GM23338 (cell line): Measurements from ENCODE around the gene KLK11. TPM values are rescaled to one million over a fixed set of nuclear protein-coding genes. Genes with fewer than 3 reads are reported as not detected.

ENCODE experiments used
- ATAC-seq: fragments of 200-7000 bp; cut with Tn5 transposase; 3 replicates; pipeline ENCODE4 v1.9.1; 2020
- DNase-seq: peaks from one replicate; pipeline ENCODE4 v3.0.0-alpha.2; 2015; ENCODE audit warnings: low spot score
- H2AFZ ChIP-seq: fragments of 200-600 bp; sonication (generic); 2 replicates; pipeline ENCODE4 v1.8.0; 2016; ENCODE audit warnings: antibody characterized with exemption, mild to moderate bottlenecking, moderate library complexity
- H3F3A ChIP-seq: fragments of 200-600 bp; sonication (generic); replicated peaks from 2 replicates; pipeline ENCODE4 v1.8.0; 2017; ENCODE audit warnings: antibody characterized with exemption, mixed run types, low read depth
- H3K27ac ChIP-seq: fragments of 200-600 bp; sonication (generic); 2 replicates; pipeline ENCODE4 v1.6.1; 2016; ENCODE audit warnings: low read depth
- H3K27me3 ChIP-seq: fragments of 200-600 bp; sonication (generic); 2 replicates; pipeline ENCODE4 v1.8.0; 2016; ENCODE audit warnings: mild to moderate bottlenecking, mixed run types, moderate library complexity; ENCODE audit not compliant: insufficient read depth
- H3K36me3 ChIP-seq: fragments of 200-600 bp; sonication (generic); 2 replicates; pipeline ENCODE4 v1.8.0; 2016; ENCODE audit warnings: mild to moderate bottlenecking; ENCODE audit not compliant: insufficient read depth
- H3K4me1 ChIP-seq: fragments of 200-600 bp; sonication (generic); 2 replicates; pipeline ENCODE4 v1.8.0; 2016; ENCODE audit warnings: mild to moderate bottlenecking, moderate library complexity; ENCODE audit not compliant: insufficient read depth
- H3K4me2 ChIP-seq: fragments of 200-600 bp; sonication (generic); 2 replicates; pipeline ENCODE4 v1.7.1; 2017; ENCODE audit warnings: mixed run types
- H3K4me3 ChIP-seq: fragments of 200-600 bp; sonication (generic); 2 replicates; pipeline ENCODE4 v1.6.1; 2016; ENCODE audit warnings: mixed run types
- H3K79me2 ChIP-seq: fragments of 200-600 bp; sonication (generic); replicated peaks from 2 replicates; pipeline ENCODE4 v1.8.0; 2017; ENCODE audit warnings: mild to moderate bottlenecking; ENCODE audit not compliant: insufficient read depth
- H3K9me2 ChIP-seq: fragments of 200-600 bp; sonication (generic); 2 replicates; pipeline ENCODE4 v1.8.0; 2017; ENCODE audit not compliant: insufficient read depth
- H4K20me1 ChIP-seq: fragments of 200-600 bp; sonication (generic); replicated peaks from 2 replicates; pipeline ENCODE4 v1.8.0; 2017; ENCODE audit warnings: mild to moderate bottlenecking; ENCODE audit not compliant: insufficient read depth
- H3K27ac Mint-ChIP-seq: 2 replicates; pipeline ENCODE4 v1.8.0; 2020; ENCODE audit warnings: inconsistent platforms, mild to moderate bottlenecking, moderate library complexity, mixed read lengths
- H3K27me3 Mint-ChIP-seq: 3 replicates; pipeline ENCODE4 v1.8.0; 2022; ENCODE audit warnings: low read depth, mild to moderate bottlenecking, moderate library complexity, mixed read lengths, inconsistent platforms; ENCODE audit not compliant: insufficient read depth, poor library complexity
- H3K36me3 Mint-ChIP-seq: 3 replicates; pipeline ENCODE4 v1.8.0; 2021; ENCODE audit warnings: low read depth, mild to moderate bottlenecking, inconsistent platforms, moderate library complexity, mixed read lengths
- H3K4me1 Mint-ChIP-seq: 3 replicates; pipeline ENCODE4 v1.8.0; 2020; ENCODE audit warnings: mild to moderate bottlenecking, inconsistent platforms, mixed read lengths
- H3K4me3 Mint-ChIP-seq: 3 replicates; pipeline ENCODE4 v1.8.0; 2021; ENCODE audit warnings: moderate library complexity, mild to moderate bottlenecking, inconsistent platforms, mixed read lengths
- H3K9me3 Mint-ChIP-seq: 3 replicates; pipeline ENCODE4 v1.8.0; 2020; ENCODE audit warnings: moderate library complexity, mild to moderate bottlenecking, inconsistent platforms, mixed read lengths
- ETS1 ChIP-seq: IDR thresholded peaks from 2 replicates; pipeline ENCODE4 v1.6.1; 2016; ENCODE audit warnings: antibody characterized with exemption
- EZH2phosphoT487 ChIP-seq: fragments of 200-600 bp; sonication (generic); IDR thresholded peaks from one replicate; pipeline ENCODE4 v1.8.1; 2018; ENCODE audit warnings: antibody characterized with exemption; ENCODE audit not compliant: unreplicated experiment
- NANOG ChIP-seq: IDR thresholded peaks from 2 replicates; pipeline ENCODE4 v1.6.1; 2016; ENCODE audit warnings: antibody characterized with exemption, borderline replicate concordance
- POLR2AphosphoS5 ChIP-seq: IDR thresholded peaks from 2 replicates; pipeline ENCODE4 v1.6.1; 2016; ENCODE audit warnings: antibody characterized with exemption, low read depth
- REST ChIP-seq: IDR thresholded peaks from one replicate; pipeline ENCODE4 v1.6.1; 2018; ENCODE audit warnings: antibody characterized with exemption; ENCODE audit not compliant: unreplicated experiment
- STAT1 ChIP-seq: IDR thresholded peaks from one replicate; pipeline ENCODE4 v1.6.1; 2016; ENCODE audit warnings: antibody characterized with exemption; ENCODE audit not compliant: unreplicated experiment
- ZNF114 ChIP-seq: fragments of 250-450 bp; sonication (Bioruptor Pico); IDR thresholded peaks from 2 replicates; pipeline ENCODE4 v1.5.0; 2020; ENCODE audit warnings: mild to moderate bottlenecking, moderate library complexity
- ZNF331 ChIP-seq: fragments of 250-450 bp; sonication (Bioruptor Pico); IDR thresholded peaks from 2 replicates; pipeline ENCODE4 v1.5.0; 2020; ENCODE audit warnings: low read depth, mild to moderate bottlenecking, moderate library complexity
- polyA plus RNA-seq: library from polyadenylated mRNA; unstranded; fragments of >200 nt; fragmentation: Nextera tagmentation; extraction: Ambion mirVana; gene quantifications from 2 replicates; pipeline ENCODE4 v1.2.1, GENCODE V29; 2016
- total RNA-seq: library from RNA; depleted of rRNA; stranded (reverse); fragments of >200 nt; shearing (Covaris generic); gene quantifications from 2 replicates; pipeline ENCODE4 v1.2.3, GENCODE V29; 2014
- TF ChIP-seq, protein P1 (sequence below), 2 experiments: fragments of 200-600 bp in 1 of 2; sonication (generic) in 1 of 2; conservative IDR thresholded peaks; 2 replicates each; pipeline versions ENCODE4 v1.5.1 to v1.6.1; 2016 to 2017; ENCODE audit warnings: antibody characterized with exemption in 2 of 2, low read depth in 2 of 2, mild to moderate bottlenecking in 2 of 2, moderate library complexity in 1 of 2

KLK11 gene
- total and polyA plus RNA-seq, 2 experiments from 2014 or later, result not detected

- Histone ChIP-seq H3K4me2 (peak overlapping the region; percentile 40), H3K4me3 (no peak overlapping the region), H3K27ac (no peak overlapping the region), H2AFZ (no peak overlapping the region; the same call in 1 of the 2 replicates), H3K79me2 (no peaks in the 10 kb centered on the region), H3K9me2 (no peaks in the 10 kb centered on the region), H4K20me1 (no peaks in the 10 kb centered on the region), H3K36me3 (no peaks in the 10 kb centered on the region), H3K4me1 (peaks cover 16% of the 10 kb centered on the region), H3K27me3 (no peaks in the 10 kb centered on the region), H3F3A (no peaks in the 10 kb centered on the region)
- TF ChIP-seq ZNF331, result no peak
- no peaks in the 10 kb centered on the region; the same call in 2 of the 3 replicates for H3K9me3 Mint-ChIP-seq
- H3K27ac Mint-ChIP-seq, result peak overlapping the region; percentile 30; the same call in 1 of the 2 replicates
- H3K4me1 Mint-ChIP-seq, result peaks cover 32% of the 10 kb centered on the region
- DNase-seq (peak; percentile 74), ATAC-seq (peak; percentile 74)
- H3K27me3 Mint-ChIP-seq, result peaks cover 5% of the 10 kb centered on the region
- H3K4me3 Mint-ChIP-seq, result no peak overlapping the region; the same call in 2 of the 3 replicates
- H3K36me3 Mint-ChIP-seq, result no peaks in the 10 kb centered on the region; the same call in 2 of the 3 replicates
Observed at GRCh38 chr19:50975766-50976165, 50.6 kb downstream of the KLK11 start.

DNA sequence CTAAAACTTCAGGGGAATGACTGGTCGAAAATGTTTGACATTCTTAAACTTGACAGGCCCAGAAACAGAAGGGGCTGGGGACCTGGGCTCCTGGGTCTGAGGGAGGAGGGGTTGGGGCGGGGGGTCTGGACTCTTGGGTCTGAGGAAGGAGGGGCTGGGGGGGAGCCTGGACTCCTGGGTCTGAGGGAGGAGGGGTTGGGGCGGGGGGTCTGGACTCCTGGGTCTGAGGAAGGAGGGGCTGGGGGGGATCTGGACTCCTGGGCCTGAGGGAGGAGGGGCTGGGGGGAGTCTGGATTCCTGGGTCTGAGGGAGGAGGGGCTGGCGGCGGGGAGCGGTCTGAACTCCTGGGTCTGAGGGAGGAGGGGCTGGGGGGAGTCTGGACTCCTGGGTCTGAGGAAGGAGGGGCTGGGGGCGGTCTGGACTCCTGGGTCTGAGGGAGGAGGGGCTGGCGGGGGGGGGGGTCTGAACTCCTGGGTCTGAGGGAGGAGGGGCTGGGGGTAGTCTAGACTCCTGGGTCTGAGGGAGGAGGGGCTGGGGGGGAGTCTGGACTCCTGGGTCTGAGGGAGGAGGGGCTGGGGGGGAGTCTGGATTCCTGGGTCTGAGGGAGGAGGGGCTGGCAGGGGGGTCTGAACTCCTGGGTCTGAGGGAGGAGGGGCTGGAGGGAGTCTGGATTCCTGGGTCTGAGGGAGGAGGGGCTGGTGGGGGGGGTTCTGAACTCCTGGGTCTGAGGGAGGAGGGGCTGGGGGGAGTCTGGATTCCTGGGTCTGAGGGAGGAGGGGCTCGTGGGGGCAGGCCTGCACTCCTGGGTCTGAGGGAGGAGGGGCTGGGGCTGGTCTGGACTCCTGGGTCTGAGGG is 51.5 kb downstream of the KLK11 start:
- Histone ChIP-seq H2AFZ (no peak overlapping the region), H3K79me2 (no peaks in the 10 kb centered on the region), H3K27ac (no peak overlapping the region), H3K4me2 (no peak overlapping the region), H3K36me3 (no peaks in the 10 kb centered on the region), H3K4me3 (no peak overlapping the region), H3K4me1 (peaks cover 16% of the 10 kb centered on the region), H3K9me2 (no peaks in the 10 kb centered on the region), H4K20me1 (no peaks in the 10 kb centered on the region), H3K27me3 (no peaks in the 10 kb centered on the region), H3F3A (no peaks in the 10 kb centered on the region)
- ATAC-seq, result no peak
- Mint-ChIP-seq H3K27ac (no peak overlapping the region), H3K9me3 (no peaks in the 10 kb centered on the region; the same call in 2 of the 3 replicates), H3K36me3 (no peaks in the 10 kb centered on the region), H3K27me3 (peaks cover 6% of the 10 kb centered on the region), H3K4me3 (no peak overlapping the region), H3K4me1 (peaks cover 36% of the 10 kb centered on the region)
- DNase-seq, result no peak
- TF ChIP-seq ETS1, result no peak
- no peak for TF ChIP-seq REST
- TF ChIP-seq, protein P1, sequence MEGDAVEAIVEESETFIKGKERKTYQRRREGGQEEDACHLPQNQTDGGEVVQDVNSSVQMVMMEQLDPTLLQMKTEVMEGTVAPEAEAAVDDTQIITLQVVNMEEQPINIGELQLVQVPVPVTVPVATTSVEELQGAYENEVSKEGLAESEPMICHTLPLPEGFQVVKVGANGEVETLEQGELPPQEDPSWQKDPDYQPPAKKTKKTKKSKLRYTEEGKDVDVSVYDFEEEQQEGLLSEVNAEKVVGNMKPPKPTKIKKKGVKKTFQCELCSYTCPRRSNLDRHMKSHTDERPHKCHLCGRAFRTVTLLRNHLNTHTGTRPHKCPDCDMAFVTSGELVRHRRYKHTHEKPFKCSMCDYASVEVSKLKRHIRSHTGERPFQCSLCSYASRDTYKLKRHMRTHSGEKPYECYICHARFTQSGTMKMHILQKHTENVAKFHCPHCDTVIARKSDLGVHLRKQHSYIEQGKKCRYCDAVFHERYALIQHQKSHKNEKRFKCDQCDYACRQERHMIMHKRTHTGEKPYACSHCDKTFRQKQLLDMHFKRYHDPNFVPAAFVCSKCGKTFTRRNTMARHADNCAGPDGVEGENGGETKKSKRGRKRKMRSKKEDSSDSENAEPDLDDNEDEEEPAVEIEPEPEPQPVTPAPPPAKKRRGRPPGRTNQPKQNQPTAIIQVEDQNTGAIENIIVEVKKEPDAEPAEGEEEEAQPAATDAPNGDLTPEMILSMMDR (conservative IDR thresholded peaks at IDR 0.05; ENCODE audit: low read depth in 2 of 2), result no peak
- no peak for TF ChIP-seq EZH2phosphoT487
- TF ChIP-seq ZNF114 (CRISPR knock-in tag), result no peak
- TF ChIP-seq POLR2AphosphoS5, result no peak
- TF ChIP-seq NANOG, result no peak
- no peak for TF ChIP-seq STAT1
